GM21526 (cell line): Measurements from ENCODE around the gene OR2A14.
"Not testable (repeated sequence)": the region's sequence is repeated elsewhere in the genome, so short reads cannot be mapped to it uniquely, and the experiment has no call there.

ENCODE experiments used
- ATAC-seq: cut with Tn5 transposase; IDR thresholded peaks from one replicate; pipeline ENCODE4 v1.9.1; 2021; ENCODE audit warnings: moderate library complexity; ENCODE audit not compliant: unreplicated experiment, low FRiP score

OR2A14 gene

DNA sequence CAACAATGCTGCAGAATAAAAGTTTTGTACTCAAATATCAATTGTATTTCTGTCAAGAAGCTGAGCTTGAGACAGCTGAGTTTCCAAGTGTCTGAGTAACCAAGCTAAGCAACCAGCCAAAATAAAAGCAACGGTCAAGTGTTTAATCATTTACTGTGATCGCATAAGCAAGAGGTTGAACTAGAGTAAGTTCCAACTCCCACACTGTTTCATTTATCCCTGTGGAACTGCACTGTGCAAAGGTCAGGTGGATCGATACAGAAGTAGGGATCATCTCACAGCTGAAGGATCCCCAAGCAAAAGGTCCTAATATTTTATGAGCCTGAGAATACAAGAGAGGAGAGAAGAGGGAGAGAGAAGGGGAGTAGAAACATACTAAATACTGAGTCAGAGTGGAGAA lies 21.4 kb downstream of the OR2A14 start:
- ATAC-seq: no peak

DNA sequence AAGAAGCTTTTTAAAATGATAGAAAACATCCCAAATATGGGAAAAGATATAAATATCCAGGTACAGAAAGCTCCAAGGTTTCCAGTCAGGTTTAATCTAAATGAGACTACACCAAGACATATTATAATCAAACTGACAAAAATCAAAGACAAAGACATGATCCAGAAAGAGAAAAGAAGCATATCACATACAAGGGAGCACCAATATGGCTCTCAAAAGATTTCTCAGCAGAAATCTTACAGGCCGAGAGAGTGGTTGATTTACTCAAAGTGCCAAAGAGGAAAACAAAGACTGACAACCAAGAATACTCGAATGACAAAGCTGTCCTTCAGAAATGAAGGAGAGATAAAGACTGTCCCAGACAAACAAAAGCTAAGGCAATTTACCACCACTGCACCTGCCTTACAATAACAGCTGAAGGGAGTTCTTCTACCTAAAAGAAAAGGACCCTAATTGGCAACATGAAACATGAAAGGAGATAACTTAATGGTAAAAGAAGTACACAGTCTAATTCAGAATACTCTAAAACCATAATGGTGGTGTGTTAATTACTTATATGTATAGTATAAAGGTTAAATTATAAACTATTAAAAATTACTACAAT lies 25.4 kb downstream of the OR2A14 start:
- ATAC-seq: no peak

DNA sequence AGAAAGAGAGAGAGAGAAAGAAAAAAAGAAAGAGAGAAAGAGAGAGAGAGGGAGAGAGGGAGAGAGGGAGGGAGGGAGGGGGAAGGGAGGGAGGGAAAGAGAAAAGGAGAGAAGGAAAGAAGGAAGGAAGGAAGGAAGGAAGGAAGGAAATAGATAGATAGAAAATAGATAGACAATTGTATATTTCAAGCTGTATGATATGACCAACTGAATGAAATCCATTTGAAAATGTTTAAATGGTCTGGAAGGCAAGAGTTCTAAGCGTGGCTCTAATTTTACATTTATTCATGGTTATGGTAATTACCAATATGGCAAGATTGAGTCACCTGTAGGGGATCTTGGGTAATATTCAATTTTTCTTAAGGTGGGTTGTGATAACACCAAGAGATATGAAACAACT lies 35.9 kb downstream of the OR2A14 start:
- no peak for ATAC-seq

DNA sequence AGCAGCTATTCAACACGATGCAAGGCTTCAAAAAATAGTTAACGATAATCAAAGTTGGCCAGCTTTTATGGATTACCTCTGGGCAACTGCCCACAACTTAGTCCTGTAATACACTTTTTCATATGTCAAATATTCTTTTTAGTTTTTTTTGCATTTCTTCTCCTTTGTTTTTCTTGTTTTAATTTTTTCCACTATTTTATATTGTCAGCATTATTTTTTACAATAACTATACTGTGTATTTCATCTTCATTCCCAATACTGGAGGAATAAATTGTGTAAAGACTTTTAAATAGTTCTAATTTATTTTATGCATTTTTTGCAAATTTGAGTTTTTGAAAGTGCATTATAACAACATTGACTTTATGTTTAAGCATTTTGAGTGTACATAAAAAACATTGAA lies 41.8 kb downstream of the OR2A14 start:
- ATAC-seq: no peak

DNA sequence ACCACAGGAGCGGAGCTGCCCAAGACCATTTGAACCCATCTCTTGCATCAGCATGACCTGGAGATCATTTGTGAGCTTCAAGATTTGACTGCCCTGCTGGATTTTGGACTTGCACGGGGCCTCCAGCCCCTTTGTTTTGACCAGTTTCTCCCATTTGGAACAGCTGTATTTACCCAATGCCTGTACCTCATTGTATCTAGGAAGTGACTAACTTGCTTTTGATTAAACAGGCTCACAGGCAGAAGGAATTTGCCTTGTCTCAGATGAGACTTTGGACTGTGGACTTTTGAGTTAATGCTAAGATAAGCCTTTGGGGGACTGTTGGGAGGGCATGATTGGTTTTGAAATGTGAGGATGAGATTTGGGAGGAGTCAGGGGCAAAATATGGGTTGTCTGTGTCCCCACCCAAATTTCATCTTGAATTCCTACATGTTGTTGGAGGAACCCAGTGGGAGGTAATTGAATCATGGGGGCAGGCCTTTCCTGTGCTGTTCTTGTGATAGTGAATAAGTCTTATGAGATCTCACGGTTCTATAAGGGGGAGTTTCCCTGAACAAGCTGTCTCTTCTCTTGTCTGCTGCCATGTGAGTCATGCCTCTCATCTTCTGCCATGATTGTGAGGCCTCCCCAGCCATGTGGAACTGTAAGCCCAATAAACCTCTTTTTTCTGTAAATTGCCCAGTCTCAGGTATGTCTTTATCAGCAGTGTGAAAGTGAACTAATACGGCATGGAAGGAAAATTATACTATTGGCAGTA lies 48.8 kb downstream of the OR2A14 start:
- not testable (repeated sequence) for ATAC-seq

DNA sequence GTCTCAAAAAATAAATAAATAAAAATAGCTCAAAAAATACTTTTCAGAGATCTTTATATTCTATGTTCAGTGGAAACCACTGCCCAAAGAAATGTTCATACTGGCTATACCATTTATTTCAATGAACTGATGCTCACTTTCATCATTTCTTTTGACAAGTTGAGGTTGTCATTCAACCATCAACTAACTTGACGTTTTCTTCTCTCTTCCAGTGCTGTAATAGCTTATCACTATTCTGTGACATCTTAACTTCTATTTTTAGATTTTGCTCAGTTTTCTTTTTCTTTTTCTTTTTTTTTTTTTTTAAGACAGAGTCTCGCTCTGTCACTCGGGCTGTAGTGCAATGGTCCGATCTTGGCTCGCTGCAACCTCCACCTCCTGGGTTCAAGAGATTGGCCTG lies 51.6 kb downstream of the OR2A14 start:
- no peak for ATAC-seq

DNA sequence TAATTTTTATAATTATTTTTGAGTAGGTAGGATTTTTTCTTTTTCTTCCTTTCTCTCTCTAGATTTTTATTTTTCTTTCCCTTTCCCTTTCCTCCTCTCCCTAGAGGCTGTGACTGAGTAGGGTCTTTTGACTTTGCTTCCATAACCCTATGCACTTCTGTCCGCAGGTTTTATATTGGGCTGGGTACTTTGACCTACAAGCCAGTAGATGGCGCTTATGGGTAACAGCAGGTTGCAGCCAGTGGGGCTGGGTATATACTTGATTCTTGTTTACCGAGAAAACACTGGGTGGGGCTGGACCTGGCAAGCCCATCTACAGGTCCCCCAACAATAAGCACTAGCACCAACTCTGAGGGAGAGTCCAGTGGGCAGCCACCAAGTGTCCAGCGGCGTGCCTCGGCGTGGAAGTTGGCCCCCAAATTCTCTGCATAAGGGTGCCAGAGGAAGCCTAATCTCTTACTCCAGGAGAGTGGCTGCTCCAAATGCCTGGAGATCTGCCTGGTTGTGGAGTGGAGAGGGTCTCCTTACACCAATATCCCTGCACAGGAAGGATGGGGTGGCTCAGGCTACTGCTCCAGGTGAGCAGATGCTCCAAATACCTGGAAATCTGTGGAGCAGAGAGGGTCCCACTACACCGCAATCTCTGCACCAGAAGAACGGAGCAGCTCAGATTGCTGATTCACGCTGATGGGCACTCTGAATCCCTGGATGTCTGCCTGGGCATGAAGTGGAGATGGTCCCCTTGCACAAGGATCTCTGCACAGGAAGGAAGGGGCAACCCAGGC lies 55.6 kb downstream of the OR2A14 start:
- ATAC-seq: peak; percentile 98

DNA sequence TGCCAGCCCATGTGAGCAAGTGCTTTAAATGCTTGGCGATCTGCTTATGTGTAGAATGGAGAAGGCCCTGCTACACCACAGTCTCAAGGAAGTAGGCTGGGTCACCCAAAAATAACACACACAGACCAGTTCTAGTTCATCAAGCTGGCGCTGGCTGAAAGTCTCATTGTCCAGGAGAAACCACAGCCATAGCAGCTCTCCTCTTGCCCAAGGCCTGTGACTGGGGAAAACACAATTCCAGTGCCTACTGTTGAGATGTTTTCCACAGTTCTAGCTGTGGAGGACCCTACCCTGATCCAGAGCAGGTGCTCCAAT lies 56.1 kb downstream of the OR2A14 start:
- ATAC-seq: peak; percentile 14
